NCI-H82 (cell line): ENCODE results near the gene KRTAP5-8.
A peak's percentile ranks its signal among the peaks of the same experiment; 100 is the strongest.
"Not testable (repeated sequence)": the region's sequence is repeated elsewhere in the genome, so short reads cannot be mapped to it uniquely, and the experiment has no call there.

Experiments
- DNase-seq: peaks from one replicate; lab custom pipeline; 2025; lab: John Stamatoyannopoulos, UW

Gene KRTAP5-8

DNA sequence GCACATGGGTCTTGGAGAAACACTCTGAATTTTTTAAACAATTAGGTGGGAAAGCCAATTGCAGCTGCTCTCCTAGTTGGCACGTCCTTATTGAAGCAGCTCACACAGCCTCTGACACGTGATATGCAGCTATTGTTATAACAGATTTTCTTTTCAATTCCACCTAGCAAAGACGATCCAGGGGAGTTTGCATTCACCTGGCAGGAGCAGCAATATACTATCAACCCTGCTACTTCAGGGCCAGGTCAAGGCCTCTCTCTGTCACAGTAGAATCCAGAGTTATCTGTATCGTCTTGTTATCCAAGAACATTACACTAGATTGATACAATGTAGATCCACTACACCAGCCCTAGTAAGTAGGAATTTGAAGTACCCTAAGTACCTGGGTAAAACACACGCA is 36.6 kb downstream of the KRTAP5-8 start:
- no peak for DNase-seq

DNA sequence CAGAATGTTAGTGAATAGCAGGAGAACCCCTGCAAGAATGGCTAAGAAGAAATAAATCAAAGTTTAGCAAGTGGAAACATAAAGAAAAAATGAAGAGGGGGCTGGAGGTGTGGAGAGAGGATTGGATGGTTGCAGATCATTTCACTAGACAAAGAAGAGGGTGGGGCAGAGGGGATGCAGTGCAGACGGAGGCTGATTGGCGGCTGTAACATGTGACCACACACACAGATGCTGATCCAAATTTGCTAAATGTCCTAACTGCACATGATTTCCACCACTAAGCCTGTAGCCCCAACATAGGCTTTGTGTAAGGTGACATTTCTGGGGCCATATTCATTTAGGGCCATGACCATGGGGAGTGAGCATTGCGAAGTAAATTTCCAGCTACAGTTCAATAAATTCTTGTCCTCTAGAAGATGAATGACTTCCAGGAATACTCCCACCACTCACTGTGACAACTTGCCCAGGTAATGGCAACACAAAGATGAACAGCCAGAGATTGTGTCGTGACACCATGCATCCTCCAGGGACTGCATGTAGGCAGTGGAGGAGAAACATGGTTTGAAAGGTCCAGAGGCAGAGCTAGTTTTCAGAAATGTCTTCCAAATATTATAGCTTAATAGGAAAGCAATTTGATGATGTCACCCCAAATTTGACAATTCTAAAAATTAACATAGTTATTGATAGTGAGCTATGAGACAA is 38.0 kb downstream of the KRTAP5-8 start:
- no peak for DNase-seq

DNA sequence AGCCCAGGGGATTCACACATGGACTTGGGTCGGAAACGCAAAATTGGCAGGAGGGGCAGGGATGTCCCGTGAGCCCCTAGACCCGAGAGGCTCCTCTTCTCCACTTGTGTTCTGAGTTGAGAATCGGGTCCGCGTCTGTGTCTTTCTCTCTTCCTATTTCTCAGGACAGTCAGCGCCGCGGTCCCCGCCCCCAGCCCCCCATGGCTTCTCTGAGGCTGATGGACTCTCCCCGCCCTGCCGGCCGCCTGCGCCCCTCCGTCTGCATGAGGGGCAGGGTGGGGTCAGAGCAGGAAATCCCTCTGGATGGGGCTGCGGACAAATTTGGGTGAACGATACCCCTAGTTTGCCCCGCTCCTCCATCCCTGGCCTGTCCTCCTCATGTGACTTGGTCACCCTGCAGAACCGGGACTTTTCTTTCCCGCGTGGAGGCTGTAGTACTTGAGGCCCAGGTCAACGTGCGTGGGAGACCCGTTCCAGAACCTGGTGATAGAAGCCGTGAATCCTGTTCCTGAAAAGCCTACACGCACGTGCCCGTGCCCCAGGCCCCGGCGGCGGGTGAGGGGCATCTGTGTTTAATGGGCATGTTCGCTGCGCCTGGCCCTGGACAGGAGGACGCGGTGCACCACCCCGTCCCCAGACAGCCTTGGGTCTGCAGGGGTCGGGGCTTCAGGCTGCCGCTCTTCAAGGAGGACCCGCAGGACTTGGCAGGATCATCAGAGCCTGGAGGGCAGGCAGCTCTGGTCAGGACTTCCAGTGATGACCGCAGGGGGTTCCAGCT is 39.1 kb downstream of the KRTAP5-8 start:
- not testable (repeated sequence) for DNase-seq

DNA sequence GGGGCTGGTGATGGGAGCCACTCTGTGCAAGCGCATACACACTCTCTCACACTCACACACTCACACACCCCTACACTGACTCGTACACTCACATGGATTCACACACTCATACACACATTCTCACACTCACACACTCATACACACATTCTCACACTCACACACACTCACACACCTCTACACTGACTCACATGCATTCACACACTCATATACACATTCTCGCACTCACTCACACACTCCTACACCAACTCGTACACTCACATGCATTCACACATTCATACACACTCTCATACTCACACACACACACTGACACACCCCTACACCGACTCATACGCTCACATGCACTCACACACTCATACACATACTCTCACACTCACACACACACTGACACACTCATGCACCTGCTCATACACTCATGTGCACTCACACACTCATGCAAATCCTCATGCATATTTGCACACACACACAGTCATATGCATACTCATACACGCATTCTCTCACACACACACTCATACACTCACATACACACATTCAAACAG is 39.7 kb downstream of the KRTAP5-8 start:
- DNase-seq: no peak

DNA sequence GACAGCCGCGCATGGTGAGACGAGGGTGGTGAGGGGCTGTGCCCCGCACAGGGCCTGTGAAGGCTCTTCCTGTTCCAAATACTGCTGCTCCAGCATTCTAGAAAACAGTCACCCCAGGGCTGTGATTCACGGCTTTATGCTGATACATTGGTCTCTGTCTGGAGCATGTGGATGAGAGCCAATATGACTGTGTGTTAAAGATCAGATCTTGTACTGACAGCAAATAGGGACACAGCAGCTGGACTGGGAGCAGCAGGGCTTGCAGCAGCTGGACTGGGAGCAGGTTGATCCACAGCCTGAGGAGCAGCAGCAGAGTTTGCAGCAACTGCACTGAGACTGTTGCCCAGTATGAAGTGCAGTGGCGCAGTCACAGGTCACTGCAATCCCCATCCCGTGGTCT is 41.7 kb downstream of the KRTAP5-8 start:
- not testable (repeated sequence) for DNase-seq

DNA sequence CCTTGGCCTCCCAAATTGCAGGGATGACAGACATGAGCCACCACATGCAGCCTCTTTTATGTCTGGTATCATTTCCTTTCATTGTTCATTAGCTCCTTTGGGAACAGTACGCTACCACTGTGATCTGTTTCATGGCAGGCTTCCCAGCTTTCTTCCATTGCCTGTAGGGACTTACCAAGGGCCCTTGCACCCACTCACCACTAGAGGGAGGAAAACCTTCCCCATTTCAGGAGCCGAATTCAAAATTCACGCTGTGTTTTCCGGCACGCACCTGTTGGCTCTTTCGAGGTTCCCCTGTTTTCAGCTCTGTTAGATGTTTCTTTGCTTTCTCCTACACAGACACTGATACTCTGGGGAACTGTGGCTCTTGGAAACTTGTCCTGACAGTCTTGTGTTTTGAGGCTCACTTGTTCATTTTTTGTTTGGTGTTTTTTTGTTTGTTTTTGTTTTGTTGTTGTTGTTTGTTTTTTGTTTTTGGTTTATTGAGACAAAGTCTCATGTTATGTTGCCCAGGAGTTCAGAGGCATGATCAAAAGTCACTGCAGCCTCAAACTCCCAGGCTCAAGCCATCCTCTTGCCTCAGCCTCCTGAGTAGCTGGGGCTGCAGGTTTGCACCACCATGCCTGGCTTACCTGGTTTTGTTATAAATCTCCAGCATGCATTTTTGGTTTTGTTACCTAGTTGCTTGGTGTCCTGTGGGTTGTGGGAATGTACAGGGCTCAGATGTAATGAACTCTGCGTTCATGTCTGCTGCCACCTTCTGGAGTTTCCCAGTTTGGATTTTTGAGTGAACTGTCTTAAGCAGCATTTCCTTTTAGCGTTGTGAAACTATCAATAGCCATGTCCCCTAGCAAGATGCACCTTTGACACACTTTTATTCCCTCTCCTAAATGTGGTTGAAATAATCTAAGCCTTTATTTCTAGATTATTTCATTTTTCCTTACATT is 42.5 kb downstream of the KRTAP5-8 start:
- peak; percentile 65 for DNase-seq

DNA sequence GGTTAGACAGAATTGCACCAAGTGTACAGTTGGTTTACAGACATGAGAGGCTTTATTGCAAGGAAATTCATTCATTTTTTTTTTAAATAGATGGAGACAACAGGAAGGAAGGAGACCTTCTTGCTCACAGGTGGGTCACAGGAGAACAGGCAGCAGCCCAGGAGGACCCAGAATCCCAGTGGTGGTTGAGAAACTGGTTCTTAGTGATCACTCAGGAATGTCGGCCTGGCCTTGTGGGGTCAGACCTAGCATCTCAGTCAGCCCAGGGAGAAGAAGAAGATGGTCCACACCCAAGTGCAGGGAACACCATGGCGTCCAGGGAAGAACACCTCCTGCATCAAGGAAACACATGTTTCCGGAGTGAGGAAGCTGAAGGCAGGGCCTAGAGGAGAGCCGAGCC is 44.0 kb downstream of the KRTAP5-8 start:
- DNase-seq: no peak

DNA sequence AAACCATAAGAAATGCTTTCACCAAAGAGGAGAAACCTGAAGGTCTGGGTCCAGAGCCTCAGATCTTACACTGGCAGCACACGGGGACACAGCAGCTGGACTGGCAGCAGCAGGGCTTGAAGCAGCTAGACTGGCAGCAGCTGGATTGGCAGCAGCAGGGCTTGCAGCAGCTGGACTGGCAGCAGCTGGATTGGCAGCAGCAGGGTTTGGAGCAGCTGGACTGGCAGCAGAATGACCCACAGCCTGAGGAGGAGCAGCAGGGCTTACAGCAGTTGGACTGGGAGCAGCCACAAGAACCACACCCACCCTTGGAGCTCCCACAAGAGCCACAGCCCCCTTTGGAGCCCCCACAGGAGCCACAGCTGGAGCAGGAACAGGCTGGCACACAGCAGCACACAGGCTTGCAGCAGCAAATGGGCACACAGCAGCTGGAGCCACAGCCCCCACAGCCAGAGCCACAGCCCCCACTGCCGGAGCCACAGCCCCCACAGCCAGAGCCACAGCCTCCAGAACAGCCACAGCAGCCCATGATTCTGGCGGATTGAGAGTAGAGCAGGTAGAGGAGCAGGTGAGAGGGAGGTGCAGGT is 44.6 kb downstream of the KRTAP5-8 start, which contains the start of gene KRTAP5-11:
KRTAP5-11 (minus strand) TSS at position 567 of the 587 bp plus-strand sequence; CDS start at position 529, 38 bp downstream.
- DNase-seq: no peak

DNA sequence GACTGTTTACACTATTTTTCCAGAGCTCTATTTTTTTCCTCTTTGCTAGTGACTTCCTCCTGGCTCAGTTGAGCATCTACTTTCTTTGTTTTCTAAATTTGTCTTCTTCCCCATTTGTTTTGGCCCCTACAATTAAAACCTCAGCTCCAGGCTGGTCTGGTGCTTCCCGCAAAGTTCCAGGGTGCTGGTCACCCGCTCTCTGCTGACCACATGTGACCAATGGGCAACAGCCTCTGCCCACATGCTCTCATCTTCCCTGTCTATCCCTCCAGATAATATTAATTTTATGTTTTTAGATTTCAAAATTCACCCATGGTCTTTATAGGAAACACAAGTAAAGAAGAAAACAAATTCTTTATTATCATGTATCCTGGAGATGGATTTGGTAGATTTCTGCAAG is 45.1 kb downstream of the KRTAP5-8 start:
- not testable (repeated sequence) for DNase-seq

DNA sequence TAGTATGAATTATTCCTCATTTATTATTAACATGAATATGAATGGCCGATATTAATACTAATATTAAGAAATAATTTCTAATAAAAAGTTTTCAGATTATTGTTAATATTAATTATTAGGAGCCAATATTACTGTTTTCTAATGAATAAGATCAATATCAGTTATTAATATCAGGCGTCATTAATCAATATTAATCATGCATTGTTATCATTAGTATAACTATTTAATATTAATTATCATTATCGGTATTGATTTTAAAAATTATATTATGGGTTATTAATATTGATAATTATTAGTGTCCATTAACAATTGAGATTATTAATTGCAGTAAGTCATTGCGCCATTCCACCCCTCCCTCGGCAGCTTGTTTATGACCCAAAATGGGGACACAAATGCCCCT is 47.8 kb downstream of the KRTAP5-8 start:
- not testable (repeated sequence) for DNase-seq

DNA sequence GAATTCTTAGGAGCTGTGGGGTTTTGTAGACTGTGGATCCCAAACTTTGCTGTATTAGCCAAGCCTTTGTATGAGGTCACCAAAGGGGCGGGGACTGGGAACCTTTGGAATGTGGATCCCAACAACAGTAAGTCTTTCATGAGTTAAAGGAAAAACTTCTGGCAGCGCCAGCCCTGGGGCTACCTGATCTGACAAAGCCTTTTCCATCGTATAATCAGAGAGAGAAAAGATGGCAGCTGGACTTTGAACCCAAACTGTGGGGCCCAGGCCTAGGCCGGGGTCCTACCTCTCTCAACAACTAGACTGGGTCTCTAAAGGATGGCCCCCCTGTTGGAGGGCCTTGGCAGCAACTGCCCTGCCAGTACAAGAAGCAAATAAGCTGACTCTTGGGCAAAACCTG is 50.5 kb downstream of the KRTAP5-8 start:
- not testable (repeated sequence) for DNase-seq
